ENCODE measurements around the gene RPP30.

RPP30 gene

DNA sequence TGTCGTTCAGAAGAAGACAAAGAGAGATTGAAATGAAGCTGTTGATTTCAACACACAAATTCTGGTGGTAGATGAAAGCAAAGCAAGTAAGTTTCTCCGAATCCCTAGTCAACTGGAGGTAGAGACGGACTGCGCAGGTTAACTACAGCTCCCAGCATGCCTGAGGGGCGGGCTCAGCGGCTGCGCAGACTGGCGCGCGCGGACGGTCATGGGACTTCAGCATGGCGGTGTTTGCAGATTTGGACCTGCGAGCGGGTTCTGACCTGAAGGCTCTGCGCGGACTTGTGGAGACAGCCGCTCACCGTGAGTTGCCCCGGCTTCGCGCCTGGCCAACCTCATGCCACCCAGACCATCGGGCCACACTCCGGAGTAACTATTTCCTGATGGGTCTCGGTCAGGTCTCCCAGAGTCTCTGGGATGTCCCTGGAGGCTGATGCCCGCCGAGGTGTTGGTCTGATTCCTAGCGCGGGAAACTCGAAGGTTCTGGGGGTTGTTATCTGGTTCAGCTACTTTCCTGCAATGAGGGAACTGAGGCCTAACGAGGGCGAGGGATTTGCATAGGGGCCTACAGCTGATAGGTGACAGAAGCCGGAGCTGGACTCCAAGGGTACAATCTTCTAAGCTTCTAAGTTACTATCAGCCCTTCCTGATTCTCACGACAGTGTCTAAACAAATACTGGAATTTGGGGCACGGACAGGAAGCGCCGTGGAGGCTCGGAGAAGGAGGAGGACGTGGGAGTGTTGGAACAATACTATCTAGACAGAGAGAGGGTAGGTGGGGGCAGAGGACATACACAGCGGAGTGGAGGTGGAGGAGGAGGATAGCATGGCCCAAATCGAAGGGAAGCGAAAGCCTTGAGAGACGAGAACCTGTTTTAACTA is at the start of gene RPP30:
TSS of gene RPP30 (plus strand) at position 209 of the 882 bp plus-strand sequence. CDS start at position 222, 13 bp downstream.
- Histone ChIP-seq H3K27me3 (ENCODE audit: control insufficient read depth, insufficient read depth, low read length) (no peaks in the 10 kb centered on the region), H3K4me1 (ENCODE audit: control insufficient read depth, insufficient read depth, low read length) (peaks cover 20% of the 10 kb centered on the region), H3K36me3 (ENCODE audit: control insufficient read depth, insufficient read depth, low read length) (peaks cover 8% of the 10 kb centered on the region), H3K4me3 (ENCODE audit: low read length) (peak within 1 kb of the TSS; percentile 91), H3K9ac (ENCODE audit: low read length) (peak within 1 kb of the TSS; percentile 84), H3K9me3 (ENCODE audit: control insufficient read depth, low read length) (no peaks in the 10 kb centered on the region)

DNA sequence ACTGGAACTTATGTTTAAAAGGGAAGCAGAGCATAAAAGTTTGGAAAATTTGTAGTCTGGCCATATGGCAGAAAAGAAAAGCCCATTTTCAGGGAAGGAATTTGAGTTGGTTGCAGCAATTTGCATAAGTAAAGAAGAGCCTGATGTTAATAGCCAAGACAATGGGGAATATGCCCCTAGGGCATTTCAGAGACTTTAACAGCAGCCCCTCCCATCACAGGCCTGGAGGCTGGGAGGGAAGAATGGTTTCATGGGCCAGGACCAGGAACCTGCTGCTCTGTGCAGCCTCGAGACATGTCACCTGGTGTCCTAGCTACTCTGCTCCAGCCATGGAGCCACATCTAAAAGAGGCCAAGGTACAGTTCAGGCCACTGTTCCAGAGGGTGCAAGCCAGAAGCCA is 49.3 kb upstream of the RPP30 start:
- no peaks in the 10 kb centered on the region for H3K27me3 ChIP-seq (ENCODE audit: control insufficient read depth, insufficient read depth, low read length)
- H3K9ac ChIP-seq (ENCODE audit: low read length): no peak overlapping the region
- H3K4me3 ChIP-seq (ENCODE audit: low read length): no peak overlapping the region
- no peaks in the 10 kb centered on the region for H3K36me3 ChIP-seq (ENCODE audit: control insufficient read depth, insufficient read depth, low read length)
- H3K4me1 ChIP-seq (ENCODE audit: control insufficient read depth, insufficient read depth, low read length): no peaks in the 10 kb centered on the region
- H3K9me3 ChIP-seq (ENCODE audit: control insufficient read depth, low read length): no peaks in the 10 kb centered on the region

GRCh38 chr10:90832111-90832510 is 39.7 kb upstream of the RPP30 start:
- Histone ChIP-seq H3K27me3 (ENCODE audit: control insufficient read depth, insufficient read depth, low read length) (no peaks in the 10 kb centered on the region), H3K4me3 (ENCODE audit: low read length) (no peak overlapping the region), H3K36me3 (ENCODE audit: control insufficient read depth, insufficient read depth, low read length) (no peaks in the 10 kb centered on the region), H3K9ac (ENCODE audit: low read length) (no peak overlapping the region), H3K4me1 (ENCODE audit: control insufficient read depth, insufficient read depth, low read length) (no peaks in the 10 kb centered on the region), H3K9me3 (ENCODE audit: control insufficient read depth, low read length) (no peaks in the 10 kb centered on the region)

DNA sequence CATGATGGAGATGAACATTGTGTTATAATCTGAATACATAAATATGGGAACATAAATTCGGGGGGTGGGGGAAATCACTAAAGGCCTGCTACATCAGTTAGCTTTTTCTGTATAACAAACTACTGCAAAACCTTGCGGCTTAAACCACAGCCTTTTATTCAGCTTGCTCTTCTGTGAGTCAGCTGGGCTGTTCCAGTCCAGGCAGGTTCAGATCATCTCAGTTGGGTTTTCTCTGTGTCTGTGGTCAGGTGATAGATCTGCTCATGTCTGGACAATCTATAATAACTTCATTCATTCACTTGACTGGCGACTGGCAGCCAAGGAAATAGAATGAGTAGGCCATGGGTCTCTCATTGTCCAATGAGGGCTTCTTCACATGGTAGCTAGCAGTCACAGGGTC is 37.4 kb upstream of the RPP30 start:
- Histone ChIP-seq H3K36me3 (ENCODE audit: control insufficient read depth, insufficient read depth, low read length) (no peaks in the 10 kb centered on the region), H3K9me3 (ENCODE audit: control insufficient read depth, low read length) (no peaks in the 10 kb centered on the region), H3K4me3 (ENCODE audit: low read length) (no peak overlapping the region), H3K4me1 (ENCODE audit: control insufficient read depth, insufficient read depth, low read length) (no peaks in the 10 kb centered on the region), H3K9ac (ENCODE audit: low read length) (no peak overlapping the region), H3K27me3 (ENCODE audit: control insufficient read depth, insufficient read depth, low read length) (no peaks in the 10 kb centered on the region)

DNA sequence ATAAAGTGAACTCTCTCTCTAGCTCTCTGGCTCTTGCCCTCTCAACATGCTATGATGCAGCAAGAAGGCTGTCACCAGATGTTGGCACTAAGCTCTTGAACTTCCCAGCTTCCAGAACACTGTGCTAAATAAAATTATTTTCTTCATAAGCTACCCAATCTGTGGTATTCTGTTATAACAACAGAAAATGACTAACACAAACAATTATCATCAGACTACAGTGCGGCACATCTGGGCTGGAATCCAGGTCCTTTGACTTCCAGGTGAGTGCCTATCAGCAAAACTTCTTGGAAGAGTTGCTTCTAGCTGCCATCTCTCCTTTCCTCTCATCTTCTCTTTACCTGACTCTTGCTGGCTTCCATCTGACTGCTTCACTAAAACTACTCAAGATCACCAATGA is 34.3 kb upstream of the RPP30 start:
- Histone ChIP-seq H3K4me3 (ENCODE audit: low read length) (no peak overlapping the region), H3K27me3 (ENCODE audit: control insufficient read depth, insufficient read depth, low read length) (no peaks in the 10 kb centered on the region), H3K9me3 (ENCODE audit: control insufficient read depth, low read length) (no peaks in the 10 kb centered on the region), H3K4me1 (ENCODE audit: control insufficient read depth, insufficient read depth, low read length) (no peaks in the 10 kb centered on the region), H3K36me3 (ENCODE audit: control insufficient read depth, insufficient read depth, low read length) (no peaks in the 10 kb centered on the region), H3K9ac (ENCODE audit: low read length) (no peak overlapping the region)

DNA sequence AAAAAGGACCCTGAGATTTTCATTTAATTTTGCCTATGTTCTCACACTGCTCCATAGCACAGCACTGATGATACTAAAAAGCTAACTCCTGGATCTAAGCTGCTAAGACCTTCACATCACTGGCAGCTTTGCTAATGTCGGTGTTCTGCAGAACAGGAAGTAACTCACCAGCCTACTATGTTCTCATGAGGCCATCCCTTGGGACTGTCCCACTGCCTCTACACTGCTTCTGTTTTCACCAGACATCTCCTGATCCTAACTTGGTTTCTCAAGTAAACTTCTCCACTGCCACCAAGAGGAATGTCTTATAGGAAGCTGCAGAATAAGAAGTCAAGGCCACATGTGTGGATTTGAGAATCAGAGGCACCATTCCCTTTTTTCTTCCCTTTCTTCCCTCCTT is 29.0 kb upstream of the RPP30 start:
- H3K36me3 ChIP-seq (ENCODE audit: control insufficient read depth, insufficient read depth, low read length): no peaks in the 10 kb centered on the region
- H3K27me3 ChIP-seq (ENCODE audit: control insufficient read depth, insufficient read depth, low read length): peaks cover 5% of the 10 kb centered on the region
- H3K4me3 ChIP-seq (ENCODE audit: low read length): no peak overlapping the region
- no peak overlapping the region for H3K9ac ChIP-seq (ENCODE audit: low read length)
- H3K4me1 ChIP-seq (ENCODE audit: control insufficient read depth, insufficient read depth, low read length): no peaks in the 10 kb centered on the region
- H3K9me3 ChIP-seq (ENCODE audit: control insufficient read depth, low read length): no peaks in the 10 kb centered on the region

DNA sequence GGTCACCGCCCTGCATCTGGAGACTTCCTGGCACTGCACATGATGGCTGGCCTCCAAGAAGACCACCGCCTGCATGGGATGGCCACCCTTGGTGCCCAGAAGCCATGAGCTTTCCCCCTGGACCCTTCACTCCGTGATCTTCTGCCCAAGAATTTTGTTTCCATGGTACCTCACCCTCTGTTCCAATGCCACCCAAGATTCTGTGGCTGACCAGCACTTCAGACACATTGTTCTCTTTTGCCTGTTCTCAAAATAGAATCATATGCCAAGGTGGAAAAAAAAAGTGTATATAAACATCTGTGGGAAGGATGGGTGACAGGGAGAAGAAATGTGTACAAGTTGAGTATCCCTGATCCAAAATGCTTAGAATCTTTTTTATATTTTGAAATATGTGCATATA is 26.0 kb upstream of the RPP30 start:
- Histone ChIP-seq H3K4me1 (ENCODE audit: control insufficient read depth, insufficient read depth, low read length) (no peaks in the 10 kb centered on the region), H3K9me3 (ENCODE audit: control insufficient read depth, low read length) (no peaks in the 10 kb centered on the region), H3K9ac (ENCODE audit: low read length) (no peak overlapping the region), H3K36me3 (ENCODE audit: control insufficient read depth, insufficient read depth, low read length) (no peaks in the 10 kb centered on the region), H3K27me3 (ENCODE audit: control insufficient read depth, insufficient read depth, low read length) (peaks cover 5% of the 10 kb centered on the region), H3K4me3 (ENCODE audit: low read length) (no peak overlapping the region)

DNA sequence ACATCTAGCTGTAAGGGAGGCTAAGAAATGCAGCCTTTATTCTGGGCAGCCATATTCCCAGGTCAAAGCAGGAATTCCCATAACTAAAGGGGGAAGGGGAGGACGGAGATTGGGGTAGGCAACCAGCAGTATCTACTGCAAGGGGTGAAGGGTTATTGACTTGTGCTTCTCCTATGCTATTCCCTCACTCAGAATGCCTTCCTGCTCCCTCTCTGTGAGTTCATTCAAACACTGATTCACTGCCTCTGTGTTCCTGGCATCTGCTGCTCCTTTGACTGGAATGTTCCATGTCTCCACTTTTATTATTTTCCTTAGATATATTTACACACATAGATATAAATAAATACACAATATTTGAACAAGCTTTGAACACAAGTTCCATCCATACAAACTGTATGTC is 25.0 kb upstream of the RPP30 start:
- H3K9me3 ChIP-seq (ENCODE audit: control insufficient read depth, low read length): no peaks in the 10 kb centered on the region
- H3K4me1 ChIP-seq (ENCODE audit: control insufficient read depth, insufficient read depth, low read length): no peaks in the 10 kb centered on the region
- no peak overlapping the region for H3K4me3 ChIP-seq (ENCODE audit: low read length)
- no peak overlapping the region for H3K9ac ChIP-seq (ENCODE audit: low read length)
- H3K27me3 ChIP-seq (ENCODE audit: control insufficient read depth, insufficient read depth, low read length): peaks cover 5% of the 10 kb centered on the region
- H3K36me3 ChIP-seq (ENCODE audit: control insufficient read depth, insufficient read depth, low read length): no peaks in the 10 kb centered on the region

GRCh38 chr10:90847436-90847835 is 24.3 kb upstream of the RPP30 start:
- Histone ChIP-seq H3K4me1 (ENCODE audit: control insufficient read depth, insufficient read depth, low read length) (no peaks in the 10 kb centered on the region), H3K9ac (ENCODE audit: low read length) (no peak overlapping the region)

DNA sequence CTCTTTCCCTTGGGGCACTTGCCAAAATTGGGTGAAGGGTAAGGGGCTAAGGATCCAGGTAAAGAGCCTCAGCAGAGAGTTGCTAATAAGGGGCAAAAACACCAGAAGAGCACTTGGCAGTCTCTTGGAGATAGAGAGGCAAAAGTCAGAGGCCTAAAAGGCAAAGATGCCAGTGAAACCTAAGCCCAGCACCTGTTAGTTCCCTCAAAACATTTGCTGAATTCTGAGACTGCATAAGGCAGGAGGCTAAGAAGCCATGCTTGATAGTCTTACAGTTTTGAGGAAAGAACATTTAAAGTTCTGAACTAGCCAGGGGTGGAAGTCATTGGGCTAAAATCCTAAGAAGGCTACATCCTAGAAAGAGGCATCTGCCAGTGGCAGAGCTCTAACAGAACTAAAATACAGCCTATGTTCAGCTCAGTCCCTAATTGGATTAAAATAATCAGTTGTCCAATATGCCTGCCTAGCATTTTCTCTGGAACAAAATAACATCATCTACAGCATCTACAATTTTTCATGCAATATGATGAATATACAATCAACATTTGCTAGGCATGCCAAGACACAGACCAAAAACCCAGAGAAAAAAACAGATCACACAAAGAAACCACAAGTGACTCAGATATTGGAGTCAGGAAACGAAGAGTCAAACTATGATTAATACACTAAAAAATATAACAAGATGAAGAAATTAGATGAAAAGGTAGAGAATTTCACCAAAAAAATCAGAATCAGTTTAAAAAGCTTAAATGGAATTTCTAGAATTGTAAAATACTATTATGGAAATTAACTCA is 21.6 kb upstream of the RPP30 start:
- Histone ChIP-seq H3K36me3 (ENCODE audit: control insufficient read depth, insufficient read depth, low read length) (no peaks in the 10 kb centered on the region), H3K9me3 (ENCODE audit: control insufficient read depth, low read length) (no peaks in the 10 kb centered on the region), H3K4me1 (ENCODE audit: control insufficient read depth, insufficient read depth, low read length) (no peaks in the 10 kb centered on the region), H3K9ac (ENCODE audit: low read length) (no peak overlapping the region), H3K27me3 (ENCODE audit: control insufficient read depth, insufficient read depth, low read length) (peaks cover 13% of the 10 kb centered on the region), H3K4me3 (ENCODE audit: low read length) (no peak overlapping the region)

More at GRCh38 chr10:90847436-90847835, 24.3 kb upstream of the RPP30 start:
- peaks cover 5% of the 10 kb centered on the region for H3K27me3 ChIP-seq (ENCODE audit: control insufficient read depth, insufficient read depth, low read length)
- H3K36me3 ChIP-seq (ENCODE audit: control insufficient read depth, insufficient read depth, low read length): no peaks in the 10 kb centered on the region
- H3K4me3 ChIP-seq (ENCODE audit: low read length): no peak overlapping the region
- no peaks in the 10 kb centered on the region for H3K9me3 ChIP-seq (ENCODE audit: control insufficient read depth, low read length)

DNA sequence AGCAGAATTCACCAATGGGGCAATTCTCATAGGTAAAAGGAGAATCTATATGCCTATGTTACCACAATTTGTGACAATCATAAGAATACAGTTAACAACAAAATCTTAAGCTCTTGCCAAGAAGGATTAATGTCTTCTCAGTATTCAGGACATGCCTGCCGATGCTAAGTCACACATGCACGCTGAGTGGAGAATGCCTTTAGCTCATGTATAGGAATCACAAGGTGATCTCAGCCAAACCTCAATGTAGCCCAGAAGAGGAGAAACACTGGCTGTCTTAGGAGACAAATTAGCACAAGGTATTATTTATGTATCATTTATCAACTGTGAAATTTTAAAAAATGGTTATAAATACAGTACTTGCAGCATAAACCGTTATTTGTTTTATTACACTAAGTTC is 16.6 kb upstream of the RPP30 start:
- H3K27me3 ChIP-seq (ENCODE audit: control insufficient read depth, insufficient read depth, low read length): peaks cover 52% of the 10 kb centered on the region
- peaks cover 13% of the 10 kb centered on the region for H3K4me1 ChIP-seq (ENCODE audit: control insufficient read depth, insufficient read depth, low read length)
- no peak overlapping the region for H3K4me3 ChIP-seq (ENCODE audit: low read length)
- no peak overlapping the region for H3K9ac ChIP-seq (ENCODE audit: low read length)
- no peaks in the 10 kb centered on the region for H3K9me3 ChIP-seq (ENCODE audit: control insufficient read depth, low read length)
- H3K36me3 ChIP-seq (ENCODE audit: control insufficient read depth, insufficient read depth, low read length): no peaks in the 10 kb centered on the region

- no peak overlapping the region for H3K4me3 ChIP-seq (ENCODE audit: low read length)
- peaks cover 13% of the 10 kb centered on the region for H3K4me1 ChIP-seq (ENCODE audit: control insufficient read depth, insufficient read depth, low read length)
- H3K27me3 ChIP-seq (ENCODE audit: control insufficient read depth, insufficient read depth, low read length): peaks cover 52% of the 10 kb centered on the region
- H3K9ac ChIP-seq (ENCODE audit: low read length): no peak overlapping the region
- H3K9me3 ChIP-seq (ENCODE audit: control insufficient read depth, low read length): no peaks in the 10 kb centered on the region
- H3K36me3 ChIP-seq (ENCODE audit: control insufficient read depth, insufficient read depth, low read length): no peaks in the 10 kb centered on the region
These were observed 15.5 kb upstream of the RPP30 start for GRCh38 chr10:90856261-90856660.
